ENCODE results near the gene PIK3CG. TPM values are rescaled to one million over a fixed set of nuclear protein-coding genes. Genes with fewer than 3 reads are reported as not detected.

PIK3CG gene
- total RNA-seq, 4 donors from 2014 or later, result 4.6 to 13.5 (median 10.2) TPM

GRCh38 chr7:106881984-106882383 is 16.9 kb downstream of the PIK3CG start:
- Histone ChIP-seq H3K4me1 (no peaks in the 10 kb centered on the region), H3K27ac (no peak overlapping the region), H3K27me3 (no peaks in the 10 kb centered on the region), H3K4me3 (no peak overlapping the region), H3K36me3 (no peaks in the 10 kb centered on the region), H3K9me3 (no peaks in the 10 kb centered on the region)
- intact Hi-C loops (cut with DNase I; ENCODE audit: low total_unique reads), result no loop called here
- DNase-seq, result no peak
- TF ChIP-seq POLR2A (IDR thresholded peaks at IDR 0.05) (no peak), CTCF (IDR thresholded peaks at IDR 0.05) (no peak)

- H3K27ac ChIP-seq, result no peak overlapping the region
- H3K9me3 ChIP-seq, result no peaks in the 10 kb centered on the region
- intact Hi-C loops (cut with DNase I; ENCODE audit: low total_unique reads), result no loop called here
- no peaks in the 10 kb centered on the region for H3K4me1 ChIP-seq
- no peak overlapping the region for H3K4me3 ChIP-seq
- DNase-seq, result no peak
- TF ChIP-seq CTCF (IDR thresholded peaks at IDR 0.05) (no peak), POLR2A (IDR thresholded peaks at IDR 0.05) (no peak)
- H3K27me3 ChIP-seq, result no peaks in the 10 kb centered on the region
- H3K36me3 ChIP-seq, result no peaks in the 10 kb centered on the region
These were observed 18.5 kb downstream of the PIK3CG start for GRCh38 chr7:106883456-106884026.

DNA sequence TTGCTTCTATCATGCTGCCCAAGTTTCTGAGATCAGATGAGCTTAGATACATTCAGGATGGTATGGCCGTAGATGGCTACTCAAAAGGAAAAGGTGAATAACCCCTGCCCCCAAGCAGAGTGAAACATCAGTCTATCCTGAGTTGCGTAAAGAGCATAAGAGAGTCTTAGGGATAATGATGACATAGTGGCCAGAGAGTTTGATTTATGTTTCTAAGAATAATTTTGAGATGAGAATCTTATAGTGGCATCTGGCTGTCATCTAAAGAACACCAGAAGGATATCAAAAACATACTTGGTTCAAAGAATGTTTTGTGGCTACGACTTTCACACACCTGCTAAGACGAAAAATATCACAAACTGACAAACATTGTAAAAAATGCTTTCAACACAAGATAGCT is 20.6 kb downstream of the PIK3CG start:
- Histone ChIP-seq H3K27me3 (no peaks in the 10 kb centered on the region), H3K9me3 (no peaks in the 10 kb centered on the region), H3K4me3 (no peak overlapping the region), H3K27ac (no peak overlapping the region), H3K36me3 (no peaks in the 10 kb centered on the region), H3K4me1 (no peaks in the 10 kb centered on the region)
- DNase-seq, result no peak
- intact Hi-C loops (cut with DNase I; ENCODE audit: low total_unique reads), result no loop called here
- TF ChIP-seq CTCF (IDR thresholded peaks at IDR 0.05) (no peak), POLR2A (IDR thresholded peaks at IDR 0.05) (no peak)

- intact Hi-C loops (cut with DNase I; ENCODE audit: low total_unique reads), result no loop called here
- no peak overlapping the region for H3K27ac ChIP-seq
- H3K27me3 ChIP-seq, result no peaks in the 10 kb centered on the region
- DNase-seq, result no peak
- TF ChIP-seq POLR2A (IDR thresholded peaks at IDR 0.05) (no peak), CTCF (IDR thresholded peaks at IDR 0.05) (no peak)
- H3K4me1 ChIP-seq, result no peaks in the 10 kb centered on the region
- no peaks in the 10 kb centered on the region for H3K9me3 ChIP-seq
- no peak overlapping the region for H3K4me3 ChIP-seq
- no peaks in the 10 kb centered on the region for H3K36me3 ChIP-seq
These were observed 22.3 kb downstream of the PIK3CG start for GRCh38 chr7:106887421-106887820.

GRCh38 chr7:106888204-106888603 is 23.1 kb downstream of the PIK3CG start:
- Histone ChIP-seq H3K36me3 (no peaks in the 10 kb centered on the region), H3K9me3 (no peaks in the 10 kb centered on the region), H3K27me3 (no peaks in the 10 kb centered on the region), H3K4me1 (no peaks in the 10 kb centered on the region), H3K4me3 (no peak overlapping the region), H3K27ac (no peak overlapping the region)
- TF ChIP-seq CTCF (IDR thresholded peaks at IDR 0.05) (no peak), POLR2A (IDR thresholded peaks at IDR 0.05) (no peak)
- no peak for DNase-seq
- intact Hi-C loops (cut with DNase I; ENCODE audit: low total_unique reads), result no loop called here
